ENCODE measurements around the gene LARGE1. TPM values are rescaled to one million over a fixed set of nuclear protein-coding genes. Genes with fewer than 3 reads are reported as not detected.

The LARGE1 gene
- total and polyA plus RNA-seq, 2 of the 8 experiments (the other 6 are each of a cell fraction or from before 2014, with no cell fraction given) = 43.7 to 83.0 TPM

GRCh38 chr22:33464698-33465097 lies 455.6 kb downstream of the LARGE1 start (continued):
- no peak for TF ChIP-seq KDM5A (IDR thresholded peaks at IDR 0.05; ENCODE audit: low read length)
